GM06990 (cell line): ENCODE results near the gene ZNF234.
"Not testable (repeated sequence)": the region's sequence is repeated elsewhere in the genome, so short reads cannot be mapped to it uniquely, and the experiment has no call there.

Experiments used
- DNase-seq: peaks from one replicate; pipeline ENCODE4 v3.0.0-alpha.2; 2011; ENCODE audit not compliant: insufficient read length; ENCODE audit errors: extremely low read depth
- H3K27me3 ChIP-seq: replicated peaks from 2 replicates; pipeline ENCODE4 v1.6.0; 2011; ENCODE audit warnings: low read length; ENCODE audit not compliant: control insufficient read depth, insufficient read depth
- H3K36me3 ChIP-seq: 2 replicates; pipeline ENCODE4 v1.5.1; 2011; ENCODE audit warnings: low read length; ENCODE audit not compliant: control insufficient read depth, insufficient read depth
- H3K4me3 ChIP-seq: replicated peaks from 2 replicates; pipeline ENCODE4 v1.5.1; 2011; ENCODE audit warnings: low read depth, mild to moderate bottlenecking, control low read depth, low read length
- TF ChIP-seq, protein P1 (sequence below): IDR thresholded peaks from 2 replicates; pipeline ENCODE4 v1.5.1; 2011; ENCODE audit warnings: low read length, control low read depth, mild to moderate bottlenecking, inconsistent platforms; ENCODE audit not compliant: insufficient read depth, poor library complexity, severe bottlenecking

ZNF234 gene

DNA sequence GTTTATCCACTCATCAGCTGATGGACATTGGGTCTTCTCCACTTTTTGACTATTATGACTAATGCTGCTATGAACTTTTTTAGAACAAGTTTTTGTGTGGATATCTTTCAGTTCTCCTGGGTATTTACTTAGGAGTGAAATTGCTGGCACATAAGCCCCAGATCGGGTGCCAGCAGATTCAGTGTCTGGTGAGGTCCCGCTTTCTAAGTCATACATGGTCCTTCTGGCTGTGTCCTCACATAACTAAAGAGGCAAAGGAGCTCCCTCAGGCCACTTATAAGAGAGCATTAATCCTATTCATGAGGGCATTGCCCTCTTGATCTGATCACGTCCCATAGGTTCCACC is 22.9 kb downstream of the ZNF234 start:
- Histone ChIP-seq H3K4me3 (peak overlapping the region; percentile 78), H3K36me3 (peaks cover 1% of the 10 kb centered on the region), H3K27me3 (no peaks in the 10 kb centered on the region)
- TF ChIP-seq, protein P1, sequence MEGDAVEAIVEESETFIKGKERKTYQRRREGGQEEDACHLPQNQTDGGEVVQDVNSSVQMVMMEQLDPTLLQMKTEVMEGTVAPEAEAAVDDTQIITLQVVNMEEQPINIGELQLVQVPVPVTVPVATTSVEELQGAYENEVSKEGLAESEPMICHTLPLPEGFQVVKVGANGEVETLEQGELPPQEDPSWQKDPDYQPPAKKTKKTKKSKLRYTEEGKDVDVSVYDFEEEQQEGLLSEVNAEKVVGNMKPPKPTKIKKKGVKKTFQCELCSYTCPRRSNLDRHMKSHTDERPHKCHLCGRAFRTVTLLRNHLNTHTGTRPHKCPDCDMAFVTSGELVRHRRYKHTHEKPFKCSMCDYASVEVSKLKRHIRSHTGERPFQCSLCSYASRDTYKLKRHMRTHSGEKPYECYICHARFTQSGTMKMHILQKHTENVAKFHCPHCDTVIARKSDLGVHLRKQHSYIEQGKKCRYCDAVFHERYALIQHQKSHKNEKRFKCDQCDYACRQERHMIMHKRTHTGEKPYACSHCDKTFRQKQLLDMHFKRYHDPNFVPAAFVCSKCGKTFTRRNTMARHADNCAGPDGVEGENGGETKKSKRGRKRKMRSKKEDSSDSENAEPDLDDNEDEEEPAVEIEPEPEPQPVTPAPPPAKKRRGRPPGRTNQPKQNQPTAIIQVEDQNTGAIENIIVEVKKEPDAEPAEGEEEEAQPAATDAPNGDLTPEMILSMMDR = no peak
- no peak for DNase-seq

DNA sequence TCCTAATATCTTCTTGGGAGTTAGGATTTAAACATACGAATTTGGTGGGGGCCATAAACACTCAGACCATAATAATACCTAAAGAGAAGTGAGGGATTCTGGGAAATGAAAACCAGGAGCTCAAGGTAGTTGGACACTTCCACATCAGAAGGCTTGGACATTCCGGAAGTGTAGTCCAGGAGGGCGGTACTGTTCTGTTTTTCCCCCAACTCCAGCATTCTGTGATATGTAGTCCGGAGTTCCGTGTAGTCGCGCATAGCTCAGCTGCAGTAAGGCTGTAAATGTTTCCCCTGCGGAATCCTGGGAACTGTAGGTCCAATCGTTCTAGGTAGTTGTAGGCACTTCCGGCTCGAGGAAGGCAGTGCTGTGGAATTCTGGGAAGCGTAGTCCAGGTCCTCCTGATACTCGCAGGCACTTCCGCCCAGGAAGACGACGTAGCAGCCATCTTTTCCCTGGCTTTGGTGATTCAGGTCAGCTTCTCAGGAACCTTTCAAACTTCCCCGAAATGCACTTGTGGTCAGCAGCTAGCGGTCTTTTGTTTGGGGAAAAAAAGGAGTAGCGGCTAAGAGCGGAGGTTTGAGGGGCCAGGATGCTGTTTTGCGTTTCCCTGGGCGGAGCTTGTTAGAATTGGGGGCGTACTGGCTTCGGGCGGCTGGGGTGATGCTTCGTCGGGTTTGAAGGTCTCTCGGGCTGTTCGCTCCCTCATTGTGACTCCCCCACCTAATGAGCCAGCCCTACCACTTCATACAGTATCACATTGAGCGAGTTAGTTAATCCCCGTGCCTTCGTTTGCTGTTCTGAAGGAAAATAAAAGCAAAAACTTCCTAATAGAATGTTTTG is 23.5 kb downstream of the ZNF234 start, which contains the start of gene ZNF226:
Gene ZNF226, plus strand, starts transcription at position 428 of the 840 bp plus-strand sequence. CDS start 4,981 bp downstream, outside the sequence.
- TF ChIP-seq, protein P1 = no peak
- Histone ChIP-seq H3K4me3 (peak within 1 kb of the TSS; percentile 78), H3K36me3 (peaks cover 6% of the 10 kb centered on the region), H3K27me3 (no peaks in the 10 kb centered on the region)
- peak; percentile 80 for DNase-seq

DNA sequence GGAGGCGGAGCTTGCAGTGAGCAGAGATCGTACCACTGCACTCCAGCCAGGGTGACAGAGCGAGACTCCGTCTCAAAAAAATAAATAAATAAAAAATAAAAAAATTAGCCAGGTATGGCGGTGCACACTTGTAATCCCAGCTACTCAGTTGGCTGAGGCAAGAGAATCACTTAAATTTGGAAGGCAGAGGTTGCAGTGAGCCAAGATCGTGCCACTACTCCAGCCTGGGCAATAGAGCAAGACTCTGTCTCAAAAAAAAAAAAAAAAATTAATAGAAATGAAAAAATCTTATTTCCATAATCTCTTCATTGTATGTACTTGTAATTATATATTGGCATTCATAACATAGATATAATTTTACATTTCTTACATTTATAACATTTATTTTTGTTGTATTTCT is 29.3 kb downstream of the ZNF234 start:
- H3K36me3 ChIP-seq = peaks cover 28% of the 10 kb centered on the region
- H3K27me3 ChIP-seq, H3K4me3 ChIP-seq, DNase-seq: not testable (repeated sequence)

DNA sequence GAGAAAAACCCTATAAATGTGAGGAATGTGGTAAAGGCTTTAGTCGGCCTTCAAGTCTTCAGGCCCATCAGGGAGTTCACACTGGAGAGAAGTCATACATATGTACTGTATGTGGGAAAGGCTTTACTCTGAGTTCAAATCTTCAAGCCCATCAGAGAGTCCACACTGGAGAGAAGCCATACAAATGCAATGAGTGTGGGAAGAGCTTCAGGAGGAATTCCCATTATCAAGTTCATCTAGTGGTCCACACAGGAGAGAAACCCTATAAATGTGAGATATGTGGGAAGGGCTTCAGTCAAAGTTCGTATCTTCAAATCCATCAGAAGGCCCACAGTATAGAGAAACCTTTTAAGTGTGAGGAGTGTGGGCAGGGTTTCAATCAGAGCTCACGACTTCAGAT is 35.2 kb downstream of the ZNF234 start:
- DNase-seq = no peak
- H3K36me3 ChIP-seq = peaks cover 28% of the 10 kb centered on the region
- no peaks in the 10 kb centered on the region for H3K27me3 ChIP-seq
- TF ChIP-seq, protein P1 = no peak
- no peak overlapping the region for H3K4me3 ChIP-seq

DNA sequence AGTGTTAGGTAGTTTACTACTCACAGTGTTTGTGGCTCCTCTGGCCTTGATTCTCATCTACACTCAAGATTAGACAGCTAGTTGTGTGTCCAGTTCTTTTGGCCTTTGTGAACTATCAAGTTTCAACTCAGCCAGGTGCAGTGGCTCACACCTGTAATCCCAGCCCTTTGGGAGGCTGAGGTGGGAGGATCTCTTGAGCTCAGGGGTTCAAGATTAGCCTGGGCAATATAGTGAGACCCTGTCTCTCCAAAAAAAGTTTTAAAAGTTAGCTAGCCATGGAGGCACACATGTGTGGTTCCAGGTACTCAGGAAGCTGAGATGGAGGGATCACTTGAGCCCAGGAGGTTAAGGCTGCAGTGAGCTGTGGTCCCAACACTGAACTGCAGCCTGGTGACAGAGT is 39.6 kb downstream of the ZNF234 start:
- TF ChIP-seq, protein P1 = no peak
- Histone ChIP-seq H3K36me3 (peaks cover 7% of the 10 kb centered on the region), H3K27me3 (no peaks in the 10 kb centered on the region), H3K4me3 (no peak overlapping the region)
- DNase-seq = no peak

DNA sequence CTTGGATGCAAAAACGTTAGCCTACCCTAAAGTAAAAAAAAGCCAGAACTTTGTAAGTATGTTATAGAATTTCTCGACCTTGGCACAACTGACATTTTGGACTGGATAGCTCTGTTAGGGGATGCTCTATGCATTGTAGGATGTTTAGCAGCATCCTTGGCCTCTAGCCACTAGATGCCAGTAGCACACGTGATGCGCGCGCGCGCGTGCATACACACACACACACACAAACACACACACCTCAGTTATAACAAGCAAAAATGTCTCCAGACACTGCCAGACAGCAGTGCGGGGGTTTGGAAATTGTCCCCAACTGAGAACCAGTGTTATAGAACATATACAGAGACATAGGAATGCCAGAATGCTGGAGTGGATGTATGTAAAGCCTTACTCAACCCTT is 40.8 kb downstream of the ZNF234 start:
- Histone ChIP-seq H3K4me3 (no peak overlapping the region), H3K36me3 (no peaks in the 10 kb centered on the region; the same call in 1 of the 2 replicates), H3K27me3 (no peaks in the 10 kb centered on the region)
- TF ChIP-seq, protein P1 = no peak
- no peak for DNase-seq
